ENCODE measurements around the gene ADAMTS8. TPM values are rescaled to one million over a fixed set of nuclear protein-coding genes. Genes with fewer than 3 reads are reported as not detected.

ADAMTS8 gene
- polyA plus RNA-seq (2011; rRNA removed) (17.6 and 19.8 TPM in 2 replicates), polyA minus RNA-seq (2011; rRNA and poly(A)+ RNA removed) (9.3 and 14.1 TPM in 2 replicates)

- ChIA-PET CTCF (interaction anchor here (0.7 to 1.8 kb wide), 3 partner anchors 246 to 466 kb away, joined by 3 to 4 read pairs (median 4); no protein-coding TSS in a partner anchor), POLR2A (interaction anchor here (1.0 to 1.3 kb wide), 2 partner anchors 38 to 45 kb away, joined by 4 to 6 read pairs; no protein-coding TSS in a partner anchor)
- no peak for TF ChIP-seq CTCF (IDR thresholded peaks at IDR 0.05; ENCODE audit: low read depth, low read length)
- no peak for DNase-seq (ENCODE audit: low read depth, low spot score)
- Histone ChIP-seq H3K9me3 (ENCODE audit: control insufficient read depth, insufficient read depth, low read length) (no peaks in the 10 kb centered on the region; the same call in 1 of the 2 replicates), H3K4me3 (ENCODE audit: low read depth, low read length) (peak within 1 kb of the TSS; percentile 58), H3K27me3 (ENCODE audit: control insufficient read depth, insufficient read depth, low read length) (peaks cover 65% of the 10 kb centered on the region), H3K27ac (ENCODE audit: low read depth, low read length) (no peak within 1 kb of the TSS)
These were observed at the start of gene ADAMTS8 for GRCh38 chr11:130428316-130429119. Gene ADAMTS8 (minus strand): TSS chr11:130428609. CDS start chr11:130428286, 323 bp downstream.

- Histone ChIP-seq H3K27ac (ENCODE audit: low read depth, low read length) (peak overlapping the region; percentile 91), H3K4me3 (ENCODE audit: low read depth, low read length) (no peak overlapping the region), H3K9me3 (ENCODE audit: control insufficient read depth, insufficient read depth, low read length) (no peaks in the 10 kb centered on the region; the same call in 1 of the 2 replicates), H3K27me3 (ENCODE audit: control insufficient read depth, insufficient read depth, low read length) (no peaks in the 10 kb centered on the region)
- no peak for TF ChIP-seq CTCF (IDR thresholded peaks at IDR 0.05; ENCODE audit: low read depth, low read length)
- POLR2A ChIA-PET, result interaction anchor here (0.6 kb wide), 1 partner anchor 360 kb away, joined by 3 read pairs; no protein-coding TSS in a partner anchor
- CTCF ChIA-PET, result interaction anchor here (1.0 to 1.1 kb wide), 2 partner anchors 149 to 350 kb away, joined by 3 read pairs; no protein-coding TSS in a partner anchor
- no peak for DNase-seq (ENCODE audit: low read depth, low spot score)
These were observed 49.3 kb upstream of the ADAMTS8 start for GRCh38 chr11:130477586-130478203.

GRCh38 chr11:130476922-130477491 lies 48.6 kb upstream of the ADAMTS8 start:
- Histone ChIP-seq H3K27me3 (ENCODE audit: control insufficient read depth, insufficient read depth, low read length) (no peaks in the 10 kb centered on the region), H3K4me3 (ENCODE audit: low read depth, low read length) (no peak overlapping the region), H3K27ac (ENCODE audit: low read depth, low read length) (peak overlapping the region; percentile 21), H3K9me3 (ENCODE audit: control insufficient read depth, insufficient read depth, low read length) (no peaks in the 10 kb centered on the region; the same call in 1 of the 2 replicates)
- POLR2A ChIA-PET, result no interaction called here
- DNase-seq (ENCODE audit: low read depth, low spot score), result no peak
- CTCF ChIA-PET, result interaction anchor here (0.9 to 1.1 kb wide), 2 partner anchors 350 to 417 kb away, joined by 3 read pairs; no protein-coding TSS in a partner anchor
- TF ChIP-seq CTCF (IDR thresholded peaks at IDR 0.05; ENCODE audit: low read depth, low read length), result no peak

- H3K4me3 ChIP-seq (ENCODE audit: low read depth, low read length), result no peak overlapping the region
- no peak overlapping the region for H3K27ac ChIP-seq (ENCODE audit: low read depth, low read length)
- ChIA-PET POLR2A (no interaction called here), CTCF (interaction anchor here (0.9 kb wide), 1 partner anchor 417 kb away, joined by 3 read pairs; no protein-coding TSS in a partner anchor)
- no peaks in the 10 kb centered on the region; the same call in 1 of the 2 replicates for H3K9me3 ChIP-seq (ENCODE audit: control insufficient read depth, insufficient read depth, low read length)
- no peaks in the 10 kb centered on the region for H3K27me3 ChIP-seq (ENCODE audit: control insufficient read depth, insufficient read depth, low read length)
- TF ChIP-seq CTCF (IDR thresholded peaks at IDR 0.05; ENCODE audit: low read depth, low read length), result no peak
- no peak for DNase-seq (ENCODE audit: low read depth, low spot score)
These were observed 48.0 kb upstream of the ADAMTS8 start for GRCh38 chr11:130476200-130476921.
